NCI-H2227 (cell line): Measurements from ENCODE around the gene NUCKS1.

Experiments
- DNase-seq: peaks from one replicate; lab custom pipeline; 2025; ENCODE audit not compliant: unreplicated experiment; lab: John Stamatoyannopoulos, UW

Gene NUCKS1

GRCh38 chr1:205670611-205671430 is 79.2 kb downstream of the NUCKS1 start:
- DNase-seq = no peak

GRCh38 chr1:205670150-205670446 is 79.9 kb downstream of the NUCKS1 start:
- DNase-seq = no peak

- no peak for DNase-seq
Measured at GRCh38 chr1:205669341-205670149, 80.4 kb downstream of the NUCKS1 start.

- DNase-seq = no peak
Measured at GRCh38 chr1:205668951-205669340, 81.0 kb downstream of the NUCKS1 start.

GRCh38 chr1:205667909-205668643 is 81.9 kb downstream of the NUCKS1 start:
- DNase-seq = no peak

- no peak for DNase-seq
Measured at GRCh38 chr1:205666372-205667166, 83.4 kb downstream of the NUCKS1 start.

GRCh38 chr1:205665201-205666045 is 84.6 kb downstream of the NUCKS1 start:
- DNase-seq = no peak

- DNase-seq = no peak
Measured at GRCh38 chr1:205664399-205665017, 85.5 kb downstream of the NUCKS1 start.

GRCh38 chr1:205663286-205663936 is 86.6 kb downstream of the NUCKS1 start:
- no peak for DNase-seq
